Astrocyte (in vitro differentiated cells and primary cell): ENCODE results near the gene NINL.

Experiments
- EZH2 ChIP-seq: IDR thresholded peaks from 2 replicates; pipeline ENCODE4 v1.6.1; 2012; ENCODE audit warnings: mild to moderate bottlenecking, low read length, inconsistent platforms; ENCODE audit not compliant: insufficient read depth
- TF ChIP-seq, protein P1 (sequence below): IDR thresholded peaks from 2 replicates; pipeline ENCODE4 v1.5.1; 2011; ENCODE audit warnings: low read depth, mild to moderate bottlenecking, inconsistent platforms, low read length, moderate library complexity; ENCODE audit not compliant: insufficient read depth

- TF ChIP-seq, protein P1, sequence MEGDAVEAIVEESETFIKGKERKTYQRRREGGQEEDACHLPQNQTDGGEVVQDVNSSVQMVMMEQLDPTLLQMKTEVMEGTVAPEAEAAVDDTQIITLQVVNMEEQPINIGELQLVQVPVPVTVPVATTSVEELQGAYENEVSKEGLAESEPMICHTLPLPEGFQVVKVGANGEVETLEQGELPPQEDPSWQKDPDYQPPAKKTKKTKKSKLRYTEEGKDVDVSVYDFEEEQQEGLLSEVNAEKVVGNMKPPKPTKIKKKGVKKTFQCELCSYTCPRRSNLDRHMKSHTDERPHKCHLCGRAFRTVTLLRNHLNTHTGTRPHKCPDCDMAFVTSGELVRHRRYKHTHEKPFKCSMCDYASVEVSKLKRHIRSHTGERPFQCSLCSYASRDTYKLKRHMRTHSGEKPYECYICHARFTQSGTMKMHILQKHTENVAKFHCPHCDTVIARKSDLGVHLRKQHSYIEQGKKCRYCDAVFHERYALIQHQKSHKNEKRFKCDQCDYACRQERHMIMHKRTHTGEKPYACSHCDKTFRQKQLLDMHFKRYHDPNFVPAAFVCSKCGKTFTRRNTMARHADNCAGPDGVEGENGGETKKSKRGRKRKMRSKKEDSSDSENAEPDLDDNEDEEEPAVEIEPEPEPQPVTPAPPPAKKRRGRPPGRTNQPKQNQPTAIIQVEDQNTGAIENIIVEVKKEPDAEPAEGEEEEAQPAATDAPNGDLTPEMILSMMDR = no peak
- TF ChIP-seq EZH2 = no peak
These were observed 74.1 kb downstream of the NINL start for GRCh38 chr20:25511183-25511582.
